ENCODE results near the gene PARVA.

DNA sequence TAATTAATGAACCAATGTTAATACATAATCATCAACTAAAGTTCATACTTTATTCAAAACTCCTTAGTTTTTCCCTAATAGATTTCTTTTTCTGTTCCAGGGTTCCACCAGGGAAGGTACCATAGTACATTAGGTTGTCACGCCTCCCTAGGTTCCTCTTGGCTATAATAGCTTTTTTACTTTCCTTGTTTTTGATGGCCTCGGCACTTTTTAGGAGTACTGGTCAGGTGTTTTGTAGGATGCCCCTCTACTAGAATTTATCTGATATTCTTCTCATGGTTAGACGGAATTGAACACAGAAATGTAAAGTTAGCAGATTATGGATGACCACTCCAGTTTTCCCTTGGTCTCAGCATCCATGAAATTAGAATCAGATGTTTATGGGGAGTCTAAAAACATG is 34.0 kb downstream of the PARVA start:
- TF ChIP-seq EZH2 (IDR thresholded peaks at IDR 0.05; ENCODE audit: low read length, missing control alignments) = no peak
- TF ChIP-seq, protein P1, sequence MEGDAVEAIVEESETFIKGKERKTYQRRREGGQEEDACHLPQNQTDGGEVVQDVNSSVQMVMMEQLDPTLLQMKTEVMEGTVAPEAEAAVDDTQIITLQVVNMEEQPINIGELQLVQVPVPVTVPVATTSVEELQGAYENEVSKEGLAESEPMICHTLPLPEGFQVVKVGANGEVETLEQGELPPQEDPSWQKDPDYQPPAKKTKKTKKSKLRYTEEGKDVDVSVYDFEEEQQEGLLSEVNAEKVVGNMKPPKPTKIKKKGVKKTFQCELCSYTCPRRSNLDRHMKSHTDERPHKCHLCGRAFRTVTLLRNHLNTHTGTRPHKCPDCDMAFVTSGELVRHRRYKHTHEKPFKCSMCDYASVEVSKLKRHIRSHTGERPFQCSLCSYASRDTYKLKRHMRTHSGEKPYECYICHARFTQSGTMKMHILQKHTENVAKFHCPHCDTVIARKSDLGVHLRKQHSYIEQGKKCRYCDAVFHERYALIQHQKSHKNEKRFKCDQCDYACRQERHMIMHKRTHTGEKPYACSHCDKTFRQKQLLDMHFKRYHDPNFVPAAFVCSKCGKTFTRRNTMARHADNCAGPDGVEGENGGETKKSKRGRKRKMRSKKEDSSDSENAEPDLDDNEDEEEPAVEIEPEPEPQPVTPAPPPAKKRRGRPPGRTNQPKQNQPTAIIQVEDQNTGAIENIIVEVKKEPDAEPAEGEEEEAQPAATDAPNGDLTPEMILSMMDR (conservative IDR thresholded peaks at IDR 0.05 in 1 of 2, IDR thresholded peaks at IDR 0.05 in 1 of 2; ENCODE audit: low read depth in 1 of 2, low read length in 2 of 2) = no peak
